IPS DF 6.9 (cell line): Measurements from ENCODE around the gene SLC35G6.

Experiments
- DNase-seq: peaks from one replicate; pipeline ENCODE4 v3.0.0-alpha.2; 2013; ENCODE audit warnings: low read depth, low spot score
- H3K27ac ChIP-seq: one replicate; pipeline ENCODE4 v1.5.1; 2013; ENCODE audit warnings: low read length, control low read depth
- H3K27me3 ChIP-seq: 2 replicates; pipeline ENCODE4 v1.6.1; 2013; ENCODE audit warnings: mild to moderate bottlenecking, low read length; ENCODE audit not compliant: control insufficient read depth, insufficient read depth
- H3K36me3 ChIP-seq: 2 replicates; pipeline ENCODE4 v1.6.1; 2013; ENCODE audit warnings: low read length; ENCODE audit not compliant: control insufficient read depth, insufficient read depth
- H3K4me1 ChIP-seq: 2 replicates; pipeline ENCODE4 v1.6.1; 2013; ENCODE audit warnings: low read length; ENCODE audit not compliant: control insufficient read depth, insufficient read depth
- H3K4me3 ChIP-seq: 2 replicates; pipeline ENCODE4 v1.5.1; 2013; ENCODE audit warnings: mild to moderate bottlenecking, low read length
- H3K9me3 ChIP-seq: 2 replicates; pipeline ENCODE4 v1.6.1; 2013; ENCODE audit warnings: low read length, inconsistent platforms; ENCODE audit not compliant: control insufficient read depth, insufficient read depth
- WGBS: extraction: QIAGEN DNeasy Blood & Tissue Kit; methylation state at CpG from one replicate; pipeline ENCODE4 v1.1.7; 2013; ENCODE audit warnings: mixed read lengths, missing lambda C conversion rate; ENCODE audit not compliant: insufficient read length, insufficient coverage; 5-methylcytosine and 5-hydroxymethylcytosine counted together

The SLC35G6 gene

GRCh38 chr17:7502171-7502847, 21.1 kb downstream of the SLC35G6 start:
- no peaks in the 10 kb centered on the region for H3K27me3 ChIP-seq

DNA sequence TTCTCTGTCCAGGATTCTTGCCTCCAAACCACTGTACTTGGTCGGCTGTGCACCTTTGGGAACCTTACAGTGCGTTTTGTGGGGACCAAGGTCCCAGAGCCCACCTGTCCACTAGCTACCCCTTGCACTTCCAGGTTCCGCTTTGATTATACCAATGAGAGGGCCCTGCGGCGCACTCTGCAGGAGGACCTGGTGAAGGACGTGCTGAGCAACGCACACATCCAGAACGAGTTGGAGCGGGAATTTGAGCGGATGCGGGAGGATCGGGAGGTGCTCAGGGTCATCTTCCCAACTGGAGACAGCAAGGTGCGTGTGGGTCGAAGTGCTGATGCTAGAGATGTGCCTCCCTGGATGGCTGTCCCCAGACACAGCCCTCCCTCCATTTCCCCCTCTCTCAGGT, 21.7 kb downstream of the SLC35G6 start:
- H3K27ac ChIP-seq, result no peak overlapping the region
- no peaks in the 10 kb centered on the region for H3K27me3 ChIP-seq
- H3K9me3 ChIP-seq, result no peaks in the 10 kb centered on the region
- WGBS, result no CpG with 5 or more reads among the region's 14 CpGs
- H3K4me1 ChIP-seq, result no peaks in the 10 kb centered on the region
- no peak overlapping the region for H3K4me3 ChIP-seq
- peaks cover 52% of the 10 kb centered on the region for H3K36me3 ChIP-seq
- no peak for DNase-seq

More at GRCh38 chr17:7502171-7502847, 21.1 kb downstream of the SLC35G6 start:
- H3K4me3 ChIP-seq, result no peak overlapping the region
- H3K9me3 ChIP-seq, result no peaks in the 10 kb centered on the region
- no peak for DNase-seq
- H3K36me3 ChIP-seq, result peaks cover 58% of the 10 kb centered on the region
- H3K4me1 ChIP-seq, result no peaks in the 10 kb centered on the region
- H3K27ac ChIP-seq, result no peak overlapping the region
- no CpG with 5 or more reads among the region's 20 CpGs for WGBS

DNA sequence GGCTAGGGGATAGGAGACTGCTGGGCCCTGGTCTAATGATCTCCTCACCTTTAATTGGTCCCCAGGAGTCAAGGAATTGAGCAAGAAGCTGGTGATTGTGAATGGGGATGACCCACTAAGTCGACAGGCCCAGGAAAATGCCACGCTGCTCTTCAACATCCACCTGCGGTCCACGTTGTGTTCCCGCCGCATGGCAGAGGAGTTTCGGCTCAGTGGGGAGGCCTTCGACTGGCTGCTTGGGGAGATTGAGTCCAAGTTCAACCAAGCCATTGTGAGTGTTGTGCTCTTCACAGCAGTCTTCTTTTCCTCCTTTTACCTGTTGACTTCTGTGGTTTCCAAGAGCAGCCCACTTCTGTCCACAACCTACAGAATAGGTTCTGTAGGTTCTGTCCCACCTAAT, 22.3 kb downstream of the SLC35G6 start:
- Histone ChIP-seq H3K4me3 (no peak overlapping the region), H3K9me3 (no peaks in the 10 kb centered on the region), H3K4me1 (no peaks in the 10 kb centered on the region), H3K27me3 (no peaks in the 10 kb centered on the region), H3K27ac (no peak overlapping the region), H3K36me3 (peaks cover 52% of the 10 kb centered on the region)
- DNase-seq, result no peak
- WGBS, result no CpG with 5 or more reads among the region's 8 CpGs

- H3K4me1 ChIP-seq, result no peaks in the 10 kb centered on the region
- no peak overlapping the region for H3K27ac ChIP-seq
These were observed 26.9 kb downstream of the SLC35G6 start for GRCh38 chr17:7508145-7508544.

GRCh38 chr17:7508846-7509245, 27.6 kb downstream of the SLC35G6 start:
- Histone ChIP-seq H3K27me3 (no peaks in the 10 kb centered on the region), H3K4me1 (no peaks in the 10 kb centered on the region), H3K4me3 (no peak overlapping the region), H3K9me3 (no peaks in the 10 kb centered on the region), H3K36me3 (peaks cover 55% of the 10 kb centered on the region), H3K27ac (no peak overlapping the region)
- DNase-seq, result no peak
- no CpG with 5 or more reads among the region's 9 CpGs for WGBS

More at GRCh38 chr17:7508145-7508544, 26.9 kb downstream of the SLC35G6 start:
- Histone ChIP-seq H3K9me3 (no peaks in the 10 kb centered on the region), H3K4me3 (no peak overlapping the region), H3K27me3 (no peaks in the 10 kb centered on the region), H3K36me3 (peaks cover 55% of the 10 kb centered on the region)
- no CpG with 5 or more reads among the region's 11 CpGs for WGBS
- DNase-seq, result no peak

DNA sequence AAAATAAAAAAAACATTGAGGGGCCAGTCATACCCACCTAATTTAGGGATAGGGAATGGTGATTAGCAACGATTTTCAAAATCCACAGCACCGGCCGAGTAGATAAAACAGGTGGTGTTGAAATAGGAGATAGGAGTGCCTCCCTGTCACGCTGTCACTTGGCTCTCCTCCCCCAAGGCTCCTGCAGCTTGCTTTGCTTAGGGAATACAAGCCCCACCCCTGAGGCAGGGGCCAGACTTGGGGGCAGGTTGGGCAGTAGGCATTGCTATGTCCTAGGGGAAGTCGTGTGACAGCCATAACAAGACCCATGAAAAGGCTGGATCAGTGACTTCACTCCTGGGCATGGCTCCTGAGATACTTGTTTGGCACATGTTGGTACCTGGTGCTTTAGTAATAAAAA, 28.7 kb downstream of the SLC35G6 start:
- WGBS, result no CpG with 5 or more reads among the region's 5 CpGs
- H3K4me1 ChIP-seq, result no peaks in the 10 kb centered on the region

DNA sequence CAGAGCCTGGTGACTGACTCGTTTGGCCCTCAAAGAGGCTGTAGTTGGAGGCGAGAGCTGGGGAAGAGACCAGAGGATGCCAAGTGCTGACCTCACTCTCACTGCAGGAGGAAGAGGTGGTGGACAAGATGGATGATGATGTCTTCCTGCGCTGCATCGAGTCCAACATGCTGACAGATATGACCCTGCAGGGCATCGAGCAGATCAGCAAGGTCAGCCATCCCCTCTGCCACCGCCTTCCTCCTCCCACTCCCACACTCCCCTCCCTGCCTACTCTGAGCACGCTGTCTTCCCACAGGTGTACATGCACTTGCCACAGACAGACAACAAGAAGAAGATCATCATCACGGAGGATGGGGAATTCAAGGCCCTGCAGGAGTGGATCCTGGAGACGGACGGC, 29.9 kb downstream of the SLC35G6 start:
- no peak for DNase-seq
- H3K27me3 ChIP-seq, result no peaks in the 10 kb centered on the region
- no peaks in the 10 kb centered on the region for H3K9me3 ChIP-seq
- H3K36me3 ChIP-seq, result peaks cover 59% of the 10 kb centered on the region
- WGBS, result no CpG with 5 or more reads among the region's 10 CpGs
- no peak overlapping the region for H3K27ac ChIP-seq
- no peak overlapping the region for H3K4me3 ChIP-seq
- no peaks in the 10 kb centered on the region for H3K4me1 ChIP-seq

More for the DNA sequence above, 28.7 kb downstream of the SLC35G6 start:
- Histone ChIP-seq H3K9me3 (no peaks in the 10 kb centered on the region), H3K4me3 (no peak overlapping the region), H3K36me3 (peaks cover 59% of the 10 kb centered on the region), H3K27ac (no peak overlapping the region), H3K27me3 (no peaks in the 10 kb centered on the region)
- no peak for DNase-seq

- no peaks in the 10 kb centered on the region for H3K27me3 ChIP-seq
- H3K27ac ChIP-seq, result no peak overlapping the region
- no peaks in the 10 kb centered on the region for H3K4me1 ChIP-seq
- H3K9me3 ChIP-seq, result no peaks in the 10 kb centered on the region
- DNase-seq, result no peak
- no peak overlapping the region for H3K4me3 ChIP-seq
- peaks cover 54% of the 10 kb centered on the region for H3K36me3 ChIP-seq
- WGBS, result no CpG with 5 or more reads among the region's 15 CpGs
These were observed 30.9 kb downstream of the SLC35G6 start for GRCh38 chr17:7512105-7512504.

GRCh38 chr17:7512824-7513540, 31.7 kb downstream of the SLC35G6 start:
- Histone ChIP-seq H3K27ac (no peak overlapping the region), H3K4me1 (no peaks in the 10 kb centered on the region), H3K9me3 (no peaks in the 10 kb centered on the region), H3K36me3 (peaks cover 53% of the 10 kb centered on the region), H3K4me3 (no peak overlapping the region), H3K27me3 (no peaks in the 10 kb centered on the region)
- DNase-seq, result no peak
- no CpG with 5 or more reads among the region's 20 CpGs for WGBS

DNA sequence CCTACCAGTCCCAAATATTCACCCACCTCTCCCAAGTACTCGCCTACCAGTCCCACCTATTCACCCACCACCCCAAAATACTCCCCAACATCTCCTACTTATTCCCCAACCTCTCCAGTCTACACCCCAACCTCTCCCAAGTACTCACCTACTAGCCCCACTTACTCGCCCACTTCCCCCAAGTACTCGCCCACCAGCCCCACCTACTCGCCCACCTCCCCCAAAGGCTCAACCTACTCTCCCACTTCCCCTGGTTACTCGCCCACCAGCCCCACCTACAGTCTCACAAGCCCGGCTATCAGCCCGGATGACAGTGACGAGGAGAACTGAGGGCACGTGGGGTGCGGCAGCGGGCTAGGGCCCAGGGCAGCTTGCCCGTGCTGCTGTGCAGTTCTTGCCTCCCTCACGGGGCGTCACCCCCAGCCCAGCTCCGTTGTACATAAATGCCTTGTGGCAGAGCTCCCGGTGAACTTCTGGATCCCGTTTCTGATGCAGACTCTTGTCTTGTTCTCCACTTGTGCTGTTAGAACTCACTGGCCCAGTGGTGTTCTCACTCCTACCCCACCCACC, 32.7 kb downstream of the SLC35G6 start:
- H3K27ac ChIP-seq, result no peak overlapping the region
- no peaks in the 10 kb centered on the region for H3K4me1 ChIP-seq
- H3K4me3 ChIP-seq, result no peak overlapping the region
- no peak for DNase-seq
- no peaks in the 10 kb centered on the region for H3K9me3 ChIP-seq
- H3K27me3 ChIP-seq, result no peaks in the 10 kb centered on the region
- H3K36me3 ChIP-seq, result peaks cover 46% of the 10 kb centered on the region
- no CpG with 5 or more reads among the region's 17 CpGs for WGBS
